PC-3 (cell line): Measurements from ENCODE around the gene CHSY1. TPM values are rescaled to one million over a fixed set of nuclear protein-coding genes. Genes with fewer than 3 reads are reported as not detected.

Experiments
- ATAC-seq: fragments of 200-7000 bp; cut with Tn5 transposase; 2 replicates; pipeline ENCODE4 v1.9.1; 2020; ENCODE audit warnings: mild to moderate bottlenecking, moderate library complexity
- BruUV-seq: library from RNA; stranded (reverse); fragments of 400-500 nt; replicated peaks from 2 replicates; lab custom pipeline; 2021; lab: Mats Ljungman, UMichigan
- CTCF ChIA-PET: fragments of 300-600 bp; sonication (Branson Sonifier 250); formaldehyde crosslinking; loops from one replicate; lab custom pipeline; 2022; ENCODE audit warnings: antibody characterized with exemption; lab: Charles Lee
- POLR2A ChIA-PET: fragments of 300-600 bp; sonication (Branson Sonifier 250); formaldehyde crosslinking; loops from one replicate; lab custom pipeline; 2022; ENCODE audit warnings: antibody characterized with exemption; ENCODE audit not compliant: unreplicated experiment; lab: Charles Lee
- DNase-seq: peaks from one replicate; pipeline ENCODE4 v3.0.0-alpha.2; 2015
- H2AFZ ChIP-seq: fragments of 300-600 bp; sonication (generic); 2 replicates; pipeline ENCODE4 v1.6.0; 2016; ENCODE audit warnings: antibody characterized with exemption, low read length
- H3F3A ChIP-seq: fragments of 300-600 bp; sonication (generic); one replicate; pipeline ENCODE4 v1.6.0; 2017; ENCODE audit warnings: antibody characterized with exemption, low read length, control low read depth, mild to moderate bottlenecking; ENCODE audit not compliant: unreplicated experiment
- H3K27ac ChIP-seq: fragments of 300-600 bp; sonication (generic); 2 replicates; pipeline ENCODE4 v1.5.1; 2016; ENCODE audit warnings: mild to moderate bottlenecking, low read length
- H3K27me3 ChIP-seq: fragments of 300-600 bp; sonication (generic); 2 replicates; pipeline ENCODE4 v1.6.1; 2016; ENCODE audit warnings: low read length, mixed read lengths
- H3K36me3 ChIP-seq: fragments of 300-600 bp; sonication (generic); 2 replicates; pipeline ENCODE4 v1.6.1; 2016; ENCODE audit warnings: low read depth, mixed run types, low read length, mixed read lengths
- H3K4me1 ChIP-seq: fragments of 300-600 bp; sonication (generic); 2 replicates; pipeline ENCODE4 v1.5.1; 2016; ENCODE audit warnings: low read length; ENCODE audit not compliant: insufficient read depth
- H3K4me2 ChIP-seq: fragments of 300-600 bp; sonication (generic); 2 replicates; pipeline ENCODE4 v1.6.0; 2016; ENCODE audit warnings: low read length
- H3K4me3 ChIP-seq: fragments of 300-600 bp; sonication (generic); 2 replicates; pipeline ENCODE4 v1.5.1; 2016; ENCODE audit warnings: mild to moderate bottlenecking, low read length, mixed read lengths
- H3K79me2 ChIP-seq: fragments of 300-600 bp; sonication (generic); 2 replicates; pipeline ENCODE4 v1.6.1; 2017; ENCODE audit warnings: low read length, mixed read lengths
- H3K9ac ChIP-seq: fragments of 300-600 bp; sonication (generic); 2 replicates; pipeline ENCODE4 v1.6.0; 2016; ENCODE audit warnings: mild to moderate bottlenecking, low read length
- H3K9me2 ChIP-seq: fragments of 300-600 bp; sonication (generic); replicated peaks from 2 replicates; pipeline ENCODE4 v1.6.1; 2016; ENCODE audit warnings: mixed run types, low read length, mixed read lengths
- H3K9me3 ChIP-seq: fragments of 300-600 bp; sonication (generic); 2 replicates; pipeline ENCODE4 v1.6.1; 2016; ENCODE audit warnings: low read length, mixed read lengths
- H4K20me1 ChIP-seq: fragments of 300-600 bp; sonication (generic); 2 replicates; pipeline ENCODE4 v1.6.1; 2016; ENCODE audit warnings: low read length, mixed read lengths
- CTCF ChIP-seq: fragments of 300-600 bp; sonication (generic); conservative IDR thresholded peaks from 2 replicates; pipeline ENCODE4 v1.5.1; 2017; ENCODE audit warnings: antibody characterized with exemption, low read depth, mild to moderate bottlenecking, low read length
- EZH2 ChIP-seq: fragments of 300-600 bp; sonication (generic); IDR thresholded peaks from one replicate; pipeline ENCODE4 v1.6.1; 2017; ENCODE audit warnings: antibody characterized with exemption, mild to moderate bottlenecking, low read length; ENCODE audit not compliant: unreplicated experiment
- EZH2phosphoT487 ChIP-seq: fragments of 300-600 bp; sonication (generic); IDR thresholded peaks from 2 replicates; pipeline ENCODE4 v1.6.1; 2018; ENCODE audit warnings: mild to moderate bottlenecking, antibody characterized with exemption, low read length, borderline replicate concordance
- intact Hi-C: fragments of 100-400 bp; cut with micrococcal nuclease; formaldehyde crosslinking; loops from 2 replicates; pipeline ENCODE4 v1.9.0; 2023
- total RNA-seq: library from RNA; depleted of rRNA; stranded (reverse); fragments of >200 nt; gene quantifications from 2 replicates; pipeline ENCODE4 v1.2.3, GENCODE V29; 2014

Gene CHSY1
- total RNA-seq, 1 experiment from 2014 or later = 13.8 TPM

GRCh38 chr15:101191242-101191641, 60.6 kb downstream of the CHSY1 start:
- no peak overlapping the region for H3K4me2 ChIP-seq
- no peaks in the 10 kb centered on the region for H3K9me2 ChIP-seq
- H3K4me1 ChIP-seq = peaks cover 20% of the 10 kb centered on the region; the same call in 1 of the 2 replicates
- H3K36me3 ChIP-seq = no peaks in the 10 kb centered on the region
- H3K79me2 ChIP-seq = peaks cover 97% of the 10 kb centered on the region
- TF ChIP-seq CTCF (no peak), EZH2phosphoT487 (no peak), EZH2 (no peak)
- DNase-seq = no peak
- no peak overlapping the region for H3K4me3 ChIP-seq
- no peaks in the 10 kb centered on the region for H3K9me3 ChIP-seq
- H3K9ac ChIP-seq = no peak overlapping the region
- intact Hi-C loops = no loop called here
- ATAC-seq = no peak
- no TSS peak for BruUV-seq
- no peak overlapping the region for H2AFZ ChIP-seq
- no peaks in the 10 kb centered on the region for H3F3A ChIP-seq
- H3K27me3 ChIP-seq = no peaks in the 10 kb centered on the region
- POLR2A ChIA-PET = no interaction called here
- CTCF ChIA-PET = no interaction called here
- H4K20me1 ChIP-seq = 0 out of 2 replicates have a peak, but pooled peaks cover 7% of the 10 kb centered on the region
- H3K27ac ChIP-seq = no peak overlapping the region

GRCh38 chr15:101190092-101190595, 61.7 kb downstream of the CHSY1 start:
- BruUV-seq = no TSS peak
- ATAC-seq (no peak), DNase-seq (no peak)
- Histone ChIP-seq H3K27ac (no peak overlapping the region), H3K36me3 (no peaks in the 10 kb centered on the region), H3K4me2 (no peak overlapping the region), H3F3A (no peaks in the 10 kb centered on the region), H2AFZ (no peak overlapping the region), H3K4me1 (peaks cover 20% of the 10 kb centered on the region; the same call in 1 of the 2 replicates), H3K4me3 (no peak overlapping the region), H3K9ac (no peak overlapping the region), H3K9me2 (no peaks in the 10 kb centered on the region), H4K20me1 (0 out of 2 replicates have a peak, but pooled peaks cover 7% of the 10 kb centered on the region), H3K27me3 (no peaks in the 10 kb centered on the region), H3K9me3 (no peaks in the 10 kb centered on the region), H3K79me2 (peaks cover 95% of the 10 kb centered on the region)
- CTCF ChIA-PET = no interaction called here
- no peak for TF ChIP-seq EZH2
- TF ChIP-seq CTCF = no peak
- no peak for TF ChIP-seq EZH2phosphoT487
- POLR2A ChIA-PET = no interaction called here
- intact Hi-C loops = no loop called here

- no peaks in the 10 kb centered on the region for H3K9me2 ChIP-seq
- peak overlapping the region; percentile 70 for H2AFZ ChIP-seq
- no peaks in the 10 kb centered on the region for H3F3A ChIP-seq
- ChIA-PET CTCF (no interaction called here), POLR2A (no interaction called here)
- TF ChIP-seq CTCF (no peak), EZH2 (no peak), EZH2phosphoT487 (no peak)
- ATAC-seq (no peak), DNase-seq (no peak)
- H3K4me2 ChIP-seq = peak overlapping the region; percentile 70
- no peaks in the 10 kb centered on the region for H3K9me3 ChIP-seq
- H3K9ac ChIP-seq = peak overlapping the region; percentile 14; the same call in 1 of the 2 replicates
- BruUV-seq = no TSS peak
- 0 out of 2 replicates have a peak overlapping the region, but pooled peaks have one; percentile 14 for H3K27ac ChIP-seq
- H3K4me3 ChIP-seq = peak overlapping the region; percentile 46; the same call in 1 of the 2 replicates
- 0 out of 2 replicates have a peak, but pooled peaks cover 7% of the 10 kb centered on the region for H4K20me1 ChIP-seq
- intact Hi-C loops = loop anchor here (5.0 kb wide), 1 partner anchor 63 kb away; the partner anchor contains the start of gene CHSY1
- H3K36me3 ChIP-seq = no peaks in the 10 kb centered on the region
- H3K79me2 ChIP-seq = peaks cover 91% of the 10 kb centered on the region
- H3K27me3 ChIP-seq = no peaks in the 10 kb centered on the region
- H3K4me1 ChIP-seq = peaks cover 20% of the 10 kb centered on the region; the same call in 1 of the 2 replicates
Measured at GRCh38 chr15:101189409-101190091, 62.3 kb downstream of the CHSY1 start.
